Activated CD4-positive, alpha-beta T cell treated with anti-CD3 and anti-CD28 coated beads, Interleukin-10, Interleukin-2, amounts not matched to agents 100 ng/mL and 50 ng/mL, durations not matched to agents 16 hours and 8 hours (primary cell): ENCODE measurements around the gene FUT4.
"Not testable (repeated sequence)": the region's sequence is repeated elsewhere in the genome, so short reads cannot be mapped to it uniquely, and the experiment has no call there.

ENCODE experiments used
- DNase-seq: peaks from one replicate; pipeline ENCODE4 v3.0.0-alpha.2; 2020

FUT4 gene

DNA sequence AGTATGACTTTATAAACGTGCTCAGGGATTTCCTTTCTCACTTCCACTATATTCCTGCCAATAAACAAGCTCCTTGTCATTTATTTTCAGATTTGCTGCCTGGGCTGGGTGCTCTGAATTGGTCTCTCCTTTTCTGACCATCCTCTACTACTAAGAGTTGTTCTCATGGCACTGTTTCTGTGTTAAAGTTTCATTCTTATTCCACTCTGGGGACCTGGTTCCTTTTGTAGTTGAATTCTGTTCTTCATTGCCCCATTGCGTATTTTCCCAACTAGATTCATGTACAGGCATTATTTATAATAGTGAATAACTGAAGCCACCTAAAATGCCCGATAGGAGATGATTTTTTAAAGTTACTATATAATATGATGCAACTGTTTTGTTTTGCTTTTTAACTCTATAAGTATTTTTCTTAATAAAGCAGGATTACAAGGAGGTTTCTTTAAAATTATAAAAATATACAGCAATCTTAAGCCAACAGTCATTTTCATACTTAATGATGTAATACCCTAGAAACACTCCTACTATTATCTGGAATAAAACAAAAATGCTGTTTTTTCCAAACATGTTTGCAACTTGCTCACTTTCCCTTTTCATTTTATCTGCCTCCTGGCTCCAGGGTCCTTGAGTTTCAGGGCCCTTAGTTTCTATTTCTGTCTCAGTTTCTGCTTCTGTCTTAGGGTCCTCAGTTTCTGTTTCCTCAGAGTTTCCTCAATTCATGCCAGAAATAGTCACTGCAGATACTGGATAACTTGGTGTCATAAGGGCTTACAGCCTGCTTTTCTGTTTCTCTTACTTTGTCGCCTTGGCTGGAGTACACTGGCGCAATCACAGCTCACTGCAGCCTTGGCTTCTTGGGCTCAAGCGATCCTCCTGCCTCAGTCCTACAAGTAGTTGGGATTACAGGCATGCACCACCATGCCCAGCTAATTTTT lies 9.8 kb upstream of the FUT4 start:
- no peak for DNase-seq

DNA sequence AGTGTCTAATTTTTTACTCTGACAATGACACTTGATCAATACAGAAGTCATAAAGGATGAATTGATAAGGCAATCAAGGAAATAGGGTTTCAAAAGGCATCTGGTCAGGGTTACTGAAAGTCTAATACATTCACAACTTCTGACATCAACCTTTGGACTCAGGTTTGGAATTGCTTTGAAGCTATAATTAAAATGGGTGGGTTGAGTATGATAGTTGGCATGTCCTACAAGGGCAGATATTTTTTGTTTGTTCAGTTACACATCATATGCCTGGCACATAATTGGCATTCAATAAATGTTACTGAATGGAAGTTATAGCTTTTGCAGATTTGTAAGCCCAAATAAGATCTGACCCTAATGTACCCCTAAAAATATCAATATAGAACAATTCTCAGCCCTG lies 7.3 kb upstream of the FUT4 start:
- DNase-seq, result no peak

DNA sequence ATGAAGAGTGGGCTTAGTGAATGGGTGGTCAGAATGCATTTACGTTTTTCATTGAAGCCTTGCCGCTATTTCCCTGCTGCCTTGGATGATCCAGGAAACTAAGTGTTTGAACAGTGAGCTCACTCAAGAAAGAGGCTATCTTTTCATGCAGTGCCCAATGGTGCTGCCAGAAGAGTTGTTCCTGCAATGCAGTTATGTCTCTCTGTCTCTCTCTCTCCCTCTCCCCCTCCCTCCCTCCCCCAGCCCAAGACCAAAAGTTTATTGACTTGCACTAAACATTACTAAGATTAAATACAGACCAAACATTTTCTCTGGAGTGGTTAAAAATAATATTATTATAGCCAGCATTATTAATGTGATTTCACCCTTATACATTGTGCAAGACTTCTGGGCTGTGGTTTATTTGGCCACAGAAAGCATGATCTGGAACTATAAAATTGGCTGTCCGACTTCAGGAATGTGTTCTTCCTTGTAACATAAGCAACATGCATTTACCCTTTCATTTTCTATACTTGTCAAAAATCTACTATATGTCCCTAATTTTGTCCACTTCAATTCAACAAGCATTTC lies 6.6 kb upstream of the FUT4 start:
- no peak for DNase-seq

DNA sequence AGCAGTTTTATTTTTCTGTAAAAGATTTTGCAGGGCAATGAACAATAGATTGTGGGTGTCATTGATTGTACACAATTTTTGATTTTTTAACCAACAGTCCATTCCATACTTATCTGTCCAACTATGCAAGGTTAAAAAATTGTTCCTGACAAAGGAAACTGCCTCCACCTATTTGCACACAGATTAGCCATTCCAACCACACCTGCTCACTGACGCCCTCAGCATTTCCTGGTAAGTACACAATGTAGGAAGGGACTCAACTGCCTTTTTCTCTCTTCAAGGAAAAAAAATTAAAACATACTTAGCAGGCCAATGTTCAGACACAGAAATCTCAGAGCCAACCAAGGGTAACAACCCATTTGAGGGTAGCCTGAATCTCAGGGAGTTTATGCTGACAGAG lies 4.3 kb upstream of the FUT4 start:
- DNase-seq, result no peak

DNA sequence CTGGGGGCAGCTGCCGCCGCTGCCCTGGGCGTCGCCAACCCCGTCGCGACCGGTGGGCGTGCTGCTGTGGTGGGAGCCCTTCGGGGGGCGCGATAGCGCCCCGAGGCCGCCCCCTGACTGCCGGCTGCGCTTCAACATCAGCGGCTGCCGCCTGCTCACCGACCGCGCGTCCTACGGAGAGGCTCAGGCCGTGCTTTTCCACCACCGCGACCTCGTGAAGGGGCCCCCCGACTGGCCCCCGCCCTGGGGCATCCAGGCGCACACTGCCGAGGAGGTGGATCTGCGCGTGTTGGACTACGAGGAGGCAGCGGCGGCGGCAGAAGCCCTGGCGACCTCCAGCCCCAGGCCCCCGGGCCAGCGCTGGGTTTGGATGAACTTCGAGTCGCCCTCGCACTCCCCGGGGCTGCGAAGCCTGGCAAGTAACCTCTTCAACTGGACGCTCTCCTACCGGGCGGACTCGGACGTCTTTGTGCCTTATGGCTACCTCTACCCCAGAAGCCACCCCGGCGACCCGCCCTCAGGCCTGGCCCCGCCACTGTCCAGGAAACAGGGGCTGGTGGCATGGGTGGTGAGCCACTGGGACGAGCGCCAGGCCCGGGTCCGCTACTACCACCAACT lies 1.0 kb downstream of the FUT4 start:
- no peak for DNase-seq

DNA sequence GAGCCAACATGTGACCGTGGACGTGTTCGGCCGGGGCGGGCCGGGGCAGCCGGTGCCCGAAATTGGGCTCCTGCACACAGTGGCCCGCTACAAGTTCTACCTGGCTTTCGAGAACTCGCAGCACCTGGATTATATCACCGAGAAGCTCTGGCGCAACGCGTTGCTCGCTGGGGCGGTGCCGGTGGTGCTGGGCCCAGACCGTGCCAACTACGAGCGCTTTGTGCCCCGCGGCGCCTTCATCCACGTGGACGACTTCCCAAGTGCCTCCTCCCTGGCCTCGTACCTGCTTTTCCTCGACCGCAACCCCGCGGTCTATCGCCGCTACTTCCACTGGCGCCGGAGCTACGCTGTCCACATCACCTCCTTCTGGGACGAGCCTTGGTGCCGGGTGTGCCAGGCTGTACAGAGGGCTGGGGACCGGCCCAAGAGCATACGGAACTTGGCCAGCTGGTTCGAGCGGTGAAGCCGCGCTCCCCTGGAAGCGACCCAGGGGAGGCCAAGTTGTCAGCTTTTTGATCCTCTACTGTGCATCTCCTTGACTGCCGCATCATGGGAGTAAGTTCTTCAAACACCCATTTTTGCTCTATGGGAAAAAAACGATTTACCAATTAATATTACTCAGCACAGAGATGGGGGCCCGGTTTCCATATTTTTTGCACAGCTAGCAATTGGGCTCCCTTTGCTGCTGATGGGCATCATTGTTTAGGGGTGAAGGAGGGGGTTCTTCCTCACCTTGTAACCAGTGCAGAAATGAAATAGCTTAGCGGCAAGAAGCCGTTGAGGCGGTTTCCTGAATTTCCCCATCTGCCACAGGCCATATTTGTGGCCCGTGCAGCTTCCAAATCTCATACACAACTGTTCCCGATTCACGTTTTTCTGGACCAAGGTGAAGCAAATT lies 1.8 kb downstream of the FUT4 start:
- DNase-seq, result no peak

DNA sequence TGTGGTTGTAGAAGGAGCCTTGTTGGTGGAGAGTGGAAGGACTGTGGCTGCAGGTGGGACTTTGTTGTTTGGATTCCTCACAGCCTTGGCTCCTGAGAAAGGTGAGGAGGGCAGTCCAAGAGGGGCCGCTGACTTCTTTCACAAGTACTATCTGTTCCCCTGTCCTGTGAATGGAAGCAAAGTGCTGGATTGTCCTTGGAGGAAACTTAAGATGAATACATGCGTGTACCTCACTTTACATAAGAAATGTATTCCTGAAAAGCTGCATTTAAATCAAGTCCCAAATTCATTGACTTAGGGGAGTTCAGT lies 2.4 kb downstream of the FUT4 start:
- no peak for DNase-seq

DNA sequence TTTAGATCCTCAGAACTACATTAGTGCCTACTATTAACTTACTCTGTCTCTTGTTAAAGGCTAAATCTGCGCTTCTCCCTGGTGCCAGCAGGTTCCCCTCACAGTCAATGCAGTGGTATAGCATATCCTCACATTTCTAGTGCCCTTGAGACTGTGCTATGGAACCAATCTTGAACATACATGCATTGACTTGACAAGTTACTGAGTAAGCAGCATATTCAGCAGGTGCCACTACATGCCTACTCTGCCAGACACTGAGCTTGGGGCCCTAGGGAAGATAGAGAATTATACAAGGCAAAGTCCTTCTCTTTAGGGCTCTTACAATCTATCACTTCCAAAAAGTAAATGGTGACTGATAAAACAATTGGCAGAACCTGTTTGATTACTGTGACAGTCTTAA lies 3.2 kb downstream of the FUT4 start:
- peak; percentile 10 for DNase-seq

DNA sequence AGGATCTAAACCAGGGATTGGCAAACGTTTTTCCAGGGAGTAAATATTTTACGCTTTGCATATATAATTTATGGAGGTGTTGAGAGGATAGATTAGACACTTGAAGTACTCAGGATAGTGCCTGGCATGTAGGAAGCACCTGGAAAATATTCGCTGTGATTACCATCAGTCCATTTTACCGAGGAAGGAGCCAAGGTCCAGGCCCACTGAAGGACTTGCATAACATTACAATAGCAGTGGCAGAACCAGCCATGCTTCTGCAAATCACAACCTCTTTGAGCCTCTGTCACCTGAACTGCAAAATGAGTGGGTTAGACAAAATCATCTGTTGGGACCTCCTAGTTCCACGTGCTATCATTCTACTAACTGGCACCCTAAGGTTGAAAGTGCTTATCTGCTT lies 5.4 kb downstream of the FUT4 start:
- no peak for DNase-seq

DNA sequence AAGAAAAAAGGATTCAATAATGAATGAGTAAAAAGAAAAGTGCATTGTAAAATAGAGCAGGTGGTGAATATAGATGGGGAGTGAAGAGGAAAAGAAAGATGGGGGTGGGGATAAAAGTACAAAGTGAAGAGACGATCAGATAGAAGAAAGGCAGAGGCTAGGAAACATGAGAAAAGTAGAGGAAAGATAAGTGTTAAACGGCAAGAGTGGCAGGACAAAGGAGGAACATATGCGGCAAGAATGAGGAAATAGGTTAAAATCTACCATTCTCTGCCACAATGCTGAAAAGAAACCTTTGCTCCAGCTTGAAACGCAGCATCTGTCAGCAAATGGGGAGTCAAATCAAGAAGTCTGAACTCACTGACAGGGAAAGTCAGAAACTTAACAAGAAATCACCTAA lies 6.8 kb downstream of the FUT4 start:
- no peak for DNase-seq

DNA sequence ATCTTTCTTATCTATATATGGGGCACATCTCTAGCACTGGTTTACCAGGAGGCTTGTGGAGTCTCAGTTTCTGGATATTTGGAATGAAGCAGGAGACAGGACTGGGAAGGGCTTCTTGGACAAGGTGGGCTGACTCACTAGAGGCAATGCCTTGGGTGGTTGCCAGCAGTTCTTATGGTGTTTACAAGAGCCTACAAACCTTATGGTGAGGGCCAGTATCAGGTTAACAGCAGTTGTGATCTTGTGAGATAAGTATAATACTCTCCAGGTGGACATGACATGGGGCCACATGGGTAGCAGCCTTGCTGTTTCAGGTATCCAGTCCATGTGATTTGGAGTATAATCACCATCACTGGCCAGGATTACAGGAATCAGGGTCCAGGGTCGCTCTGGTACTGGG lies 10.2 kb downstream of the FUT4 start:
- DNase-seq, result no peak

DNA sequence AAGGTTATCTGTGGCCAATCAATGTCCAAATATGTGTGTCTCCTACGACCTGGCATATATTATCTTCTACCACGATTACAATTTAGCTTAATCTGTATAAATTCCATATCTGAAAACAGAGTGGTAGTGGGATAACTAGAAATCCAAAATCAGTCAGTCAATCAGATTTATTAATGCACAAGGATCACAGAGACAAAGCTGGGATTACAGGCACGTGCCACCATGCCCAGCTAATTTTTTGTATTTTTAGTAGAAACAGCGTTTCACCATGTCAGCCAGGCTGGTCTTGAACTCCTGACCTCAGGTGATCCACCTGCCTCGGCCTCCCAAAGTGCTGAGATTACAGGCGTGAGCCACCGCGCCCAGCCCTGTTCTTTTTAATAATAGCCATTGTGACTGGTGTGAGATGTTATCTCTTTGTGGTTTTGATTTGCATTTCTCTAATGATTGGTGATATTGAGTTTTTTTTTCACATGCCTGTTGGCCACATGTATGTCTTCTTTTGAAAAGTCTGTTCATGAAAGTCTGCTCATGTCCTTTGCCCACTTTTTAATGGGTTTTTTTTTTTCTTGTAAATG lies 12.1 kb downstream of the FUT4 start:
- not testable (repeated sequence) for DNase-seq

DNA sequence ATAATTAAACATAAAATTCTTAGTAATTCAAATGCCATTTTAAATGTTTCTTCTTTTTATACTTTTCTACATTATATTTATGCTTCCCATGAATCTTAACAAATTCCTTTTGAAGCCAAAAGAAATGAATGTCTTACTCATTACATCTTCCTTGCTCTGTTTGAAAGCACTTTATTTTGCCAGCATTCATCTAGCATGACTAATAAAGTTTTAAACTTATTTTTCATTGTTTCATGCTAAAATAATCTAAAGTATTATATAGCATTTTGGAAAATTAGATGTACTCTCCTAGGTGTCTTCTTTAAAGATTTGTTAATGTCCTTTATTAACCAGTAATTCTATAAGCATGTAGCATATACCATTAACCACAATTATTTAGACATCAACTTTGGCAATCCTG lies 13.7 kb downstream of the FUT4 start:
- no peak for DNase-seq

DNA sequence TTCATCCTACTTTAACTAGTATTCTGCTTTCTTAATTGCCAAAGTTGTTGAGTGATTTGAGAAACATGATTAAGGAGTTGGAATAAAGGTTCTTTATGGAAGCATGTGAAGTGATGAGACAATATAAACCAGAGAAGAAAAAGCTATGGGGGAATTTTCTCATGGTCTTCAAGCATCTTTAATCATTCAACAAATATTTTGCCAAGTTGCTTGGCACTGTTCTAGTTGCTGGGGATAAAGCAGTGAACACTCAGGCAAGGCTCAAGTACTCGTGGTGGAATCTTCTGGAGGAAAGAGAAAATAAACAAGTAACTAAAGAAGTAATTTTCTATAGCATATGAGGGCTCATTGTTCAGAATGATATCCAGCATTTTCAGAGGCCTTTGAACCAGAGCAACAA lies 14.3 kb downstream of the FUT4 start:
- no peak for DNase-seq

DNA sequence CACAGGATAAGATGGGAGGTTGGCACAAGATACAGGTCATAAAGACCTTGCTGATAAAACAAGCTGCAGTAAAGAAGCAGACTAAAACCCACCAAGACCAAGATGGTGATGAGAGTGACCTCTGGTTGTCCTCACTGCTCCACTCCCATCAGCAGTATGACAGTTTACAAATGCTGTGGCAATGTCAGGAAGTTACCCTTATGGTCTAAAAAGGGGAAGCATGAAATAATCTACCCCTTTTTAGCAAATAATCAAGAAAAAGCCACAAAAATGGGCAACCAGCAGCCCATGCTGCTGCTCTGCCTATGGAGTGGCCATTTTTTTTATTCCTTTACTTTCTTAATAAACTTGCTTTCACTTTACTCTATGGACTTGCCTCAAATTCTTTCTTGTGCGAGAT lies 14.7 kb downstream of the FUT4 start:
- DNase-seq, result no peak

DNA sequence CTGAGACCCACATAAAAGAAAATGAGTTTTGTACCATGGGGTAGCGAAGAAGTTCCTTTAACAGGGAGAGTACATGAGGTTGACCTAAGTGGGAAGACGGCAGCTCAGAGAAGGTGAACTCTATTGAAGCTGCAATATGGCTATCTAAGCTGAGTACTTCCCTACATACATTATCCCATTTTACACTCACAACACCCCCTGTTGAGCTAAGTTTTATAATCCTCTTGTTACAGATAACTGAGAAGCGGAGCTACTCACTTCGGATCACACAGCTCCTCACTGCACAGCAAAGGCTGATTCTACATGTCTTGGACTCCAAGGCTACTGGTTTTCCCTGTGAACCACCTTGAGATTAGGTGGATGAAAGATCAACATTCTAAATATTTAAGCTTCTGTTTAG lies 15.2 kb downstream of the FUT4 start:
- DNase-seq, result no peak

DNA sequence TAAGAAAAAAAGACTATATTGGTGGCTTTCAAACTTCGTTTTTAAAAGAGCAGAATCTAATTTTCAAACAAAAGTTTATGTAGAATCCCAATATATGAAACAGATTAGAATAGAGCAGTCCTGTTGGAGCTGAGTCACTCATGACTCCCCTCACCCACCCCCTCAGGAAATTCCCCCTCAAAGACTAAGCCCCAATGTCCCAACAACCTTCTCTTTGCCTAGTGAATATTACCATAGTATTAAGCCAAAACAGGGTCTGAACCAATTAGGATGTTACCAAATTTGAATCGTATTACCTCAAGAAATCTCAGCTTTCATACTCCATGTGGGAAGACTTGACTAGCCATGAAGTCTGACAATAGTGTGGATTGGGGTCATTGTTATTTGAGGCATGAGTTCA lies 15.6 kb downstream of the FUT4 start:
- no peak for DNase-seq

DNA sequence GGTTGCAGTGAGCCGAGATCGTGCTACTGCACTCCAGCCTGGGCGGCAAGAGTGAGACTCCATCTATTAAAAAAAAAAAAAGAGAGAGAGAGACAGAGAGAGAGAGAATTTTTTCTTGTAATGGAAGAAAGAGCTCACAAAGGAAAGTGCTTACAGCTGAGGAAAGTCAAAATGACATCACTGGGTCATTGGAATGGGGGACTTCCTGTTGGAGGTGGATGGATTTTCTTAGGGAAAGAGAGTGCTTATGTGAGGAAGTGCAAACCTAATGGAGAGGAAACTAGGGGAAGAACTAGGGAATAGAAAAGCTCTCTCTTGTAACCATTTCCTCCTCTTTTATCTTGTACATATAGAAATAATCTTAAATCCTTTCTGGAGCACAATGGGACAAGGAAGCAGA lies 17.1 kb downstream of the FUT4 start:
- no peak for DNase-seq

DNA sequence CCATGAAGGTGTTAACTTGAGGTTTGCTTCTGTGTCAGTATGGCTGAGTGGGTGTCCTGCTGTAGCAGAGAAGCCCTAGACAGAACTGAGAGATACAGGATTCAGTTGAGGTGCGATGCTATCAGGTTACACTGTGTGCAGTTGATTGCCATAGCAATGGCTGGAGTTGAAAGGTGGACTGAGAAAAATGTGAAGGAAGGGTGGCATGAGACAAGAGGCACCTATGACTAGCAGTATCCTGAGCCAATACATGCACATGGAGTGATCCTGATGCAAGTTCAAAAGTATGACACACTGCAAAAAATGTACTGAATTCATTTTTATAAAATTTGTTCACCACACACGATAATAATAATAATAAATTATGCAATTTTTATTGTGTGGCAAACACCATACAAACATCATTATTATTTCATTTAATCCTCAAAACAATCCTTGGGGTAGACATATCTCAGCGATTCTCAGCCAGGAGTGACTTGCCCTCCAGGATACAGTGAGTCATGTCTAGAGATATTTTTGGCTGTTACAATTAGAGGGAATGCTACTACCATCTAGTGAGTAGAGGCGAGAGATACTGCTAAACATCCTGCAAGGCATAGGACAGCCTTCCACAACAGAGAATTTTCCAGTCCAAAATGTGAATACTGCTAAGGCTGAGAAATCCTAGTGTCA lies 19.6 kb downstream of the FUT4 start:
- no peak for DNase-seq

DNA sequence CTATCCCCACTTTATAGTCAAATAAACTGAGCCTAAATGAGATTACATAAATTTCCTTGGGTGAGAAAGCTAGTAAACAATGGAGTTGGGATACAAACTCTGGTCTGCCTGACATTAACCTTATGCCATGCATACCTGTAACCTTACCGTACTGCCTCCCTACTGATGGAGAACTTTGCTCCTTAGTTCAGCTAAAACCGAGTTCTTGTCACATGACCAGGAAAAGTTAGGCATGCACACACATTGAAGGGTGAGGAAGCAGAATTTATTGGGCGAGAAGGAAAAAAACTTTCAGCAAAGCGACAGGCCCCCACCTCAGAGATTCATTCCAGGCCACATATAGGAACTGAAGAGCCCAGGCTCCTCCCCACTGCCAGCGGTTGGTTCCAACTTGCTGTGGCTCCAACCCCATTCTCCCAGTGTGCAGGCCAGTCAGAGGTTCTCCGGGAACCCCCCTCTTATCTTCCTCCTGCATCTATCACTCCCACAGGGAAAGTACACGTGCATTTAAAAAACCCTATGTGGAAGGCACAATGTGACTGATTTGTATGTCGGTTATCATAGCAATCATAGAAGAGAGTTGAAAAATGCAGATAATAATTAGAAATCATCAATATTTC lies 20.2 kb downstream of the FUT4 start:
- no peak for DNase-seq

DNA sequence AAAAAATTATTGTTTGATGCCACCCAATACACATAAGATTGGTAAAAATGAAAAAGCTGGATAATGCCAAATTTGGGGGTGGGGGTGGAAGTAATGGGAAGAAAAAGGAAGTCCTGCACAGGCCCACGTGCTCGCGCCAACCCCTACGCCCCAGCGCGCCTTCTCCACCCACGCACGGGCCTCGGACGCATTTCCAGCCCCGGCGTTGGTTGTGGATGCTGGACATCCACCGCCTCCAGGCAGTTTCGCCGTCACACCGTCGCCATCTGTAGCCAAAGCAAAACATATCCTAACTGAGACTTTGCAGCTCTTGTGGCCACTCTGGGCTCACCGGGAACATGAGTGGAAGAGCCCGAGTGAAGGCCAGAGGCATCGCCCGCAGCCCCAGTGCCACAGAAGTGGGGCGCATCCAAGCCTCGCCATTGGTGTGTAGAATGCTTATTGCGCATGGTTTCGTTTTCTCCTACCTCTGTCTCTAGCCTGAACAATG lies 23.5 kb downstream of the FUT4 start, which contains the start of gene PIWIL4:
PIWIL4 (plus strand) TSS at position 188 of the 490 bp plus-strand sequence; CDS start at position 339, 151 bp downstream.
- DNase-seq, result no peak

DNA sequence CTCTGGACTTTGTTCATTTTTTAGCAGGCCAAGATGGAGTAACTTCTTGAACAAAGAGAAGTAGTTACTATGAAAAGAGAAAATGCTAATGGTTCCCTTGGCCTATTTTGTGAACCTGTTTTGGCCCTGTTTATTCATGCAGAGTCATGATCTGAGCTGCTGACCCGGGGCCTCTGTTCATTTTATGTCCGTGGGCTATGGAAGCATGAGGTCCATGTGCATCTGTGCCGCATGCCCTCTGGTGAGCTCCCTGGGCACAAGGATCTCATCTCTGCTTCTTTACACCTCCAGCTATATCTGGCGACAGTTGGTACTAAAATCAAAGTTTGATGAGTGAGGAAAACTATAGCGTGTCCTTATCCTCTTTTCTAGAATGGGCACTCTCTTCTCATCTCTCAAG lies 24.5 kb downstream of the FUT4 start:
- DNase-seq, result no peak
